GM12891 (cell line): Measurements from ENCODE around the gene FZD7.

ENCODE experiments used
- DNase-seq: peaks from one replicate; pipeline ENCODE4 v3.0.0; 2011; ENCODE audit warnings: low spot score; ENCODE audit not compliant: insufficient read length
- FAIRE-seq: peaks from 2 replicates; lab custom pipeline; 2011; peaks lifted over from hg19 to GRCh38; lab: Jason Lieb, UNC
- PAX5 ChIP-seq: IDR thresholded peaks from 2 replicates; pipeline ENCODE4 v1.6.1; 2011; ENCODE audit warnings: low read length, moderate library complexity, mild to moderate bottlenecking; ENCODE audit not compliant: insufficient read depth, severe bottlenecking
- POLR2A ChIP-seq: IDR thresholded peaks from 2 replicates; pipeline ENCODE4 v1.6.1; 2011; ENCODE audit warnings: low read depth, low read length, control low read depth
- POLR2AphosphoS5 ChIP-seq: IDR thresholded peaks from 2 replicates; pipeline ENCODE4 v1.6.1; 2011; ENCODE audit warnings: low read depth, low read length, control low read depth
- POU2F2 ChIP-seq: IDR thresholded peaks from 2 replicates; pipeline ENCODE4 v1.6.1; 2011; ENCODE audit warnings: low read depth, mild to moderate bottlenecking, control low read depth, low read length, moderate library complexity
- SPI1 ChIP-seq: IDR thresholded peaks from 2 replicates; pipeline ENCODE4 v1.6.1; 2011; ENCODE audit warnings: low read depth, low read length, control low read depth
- TAF1 ChIP-seq: IDR thresholded peaks from 2 replicates; pipeline ENCODE4 v1.6.1; 2011; ENCODE audit warnings: low read depth, low read length, control low read depth

Gene FZD7

GRCh38 chr2:202071107-202071506 is 37.5 kb downstream of the FZD7 start:
- no peak for FAIRE-seq
- no peak for TF ChIP-seq SPI1
- no peak for TF ChIP-seq TAF1
- TF ChIP-seq POLR2AphosphoS5 = no peak
- no peak for TF ChIP-seq PAX5
- TF ChIP-seq POU2F2 = no peak
- TF ChIP-seq POLR2A = no peak
- DNase-seq = no peak

DNA sequence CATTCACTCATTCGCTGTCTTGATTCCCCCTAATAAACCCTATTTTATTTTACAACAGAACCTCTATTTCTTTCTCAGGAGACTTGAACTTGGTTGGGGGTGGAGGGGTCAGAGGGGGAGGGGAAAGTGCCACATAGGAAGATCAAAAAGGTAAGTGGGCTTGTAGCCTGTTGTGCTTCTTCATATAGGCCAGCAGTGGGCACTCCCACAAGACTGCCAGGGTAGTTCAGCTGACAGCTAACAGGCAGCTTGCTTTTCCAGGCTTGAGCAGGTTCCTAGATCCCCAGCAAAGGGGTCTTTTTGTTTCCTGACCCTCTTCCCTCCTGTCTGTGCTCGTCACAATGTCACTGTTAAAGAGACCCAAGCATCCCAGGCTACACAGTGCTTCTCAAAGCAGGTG is 38.6 kb downstream of the FZD7 start:
- TF ChIP-seq SPI1 = no peak
- no peak for TF ChIP-seq PAX5
- TF ChIP-seq TAF1 = no peak
- FAIRE-seq (peak; percentile 13), DNase-seq (no peak)

DNA sequence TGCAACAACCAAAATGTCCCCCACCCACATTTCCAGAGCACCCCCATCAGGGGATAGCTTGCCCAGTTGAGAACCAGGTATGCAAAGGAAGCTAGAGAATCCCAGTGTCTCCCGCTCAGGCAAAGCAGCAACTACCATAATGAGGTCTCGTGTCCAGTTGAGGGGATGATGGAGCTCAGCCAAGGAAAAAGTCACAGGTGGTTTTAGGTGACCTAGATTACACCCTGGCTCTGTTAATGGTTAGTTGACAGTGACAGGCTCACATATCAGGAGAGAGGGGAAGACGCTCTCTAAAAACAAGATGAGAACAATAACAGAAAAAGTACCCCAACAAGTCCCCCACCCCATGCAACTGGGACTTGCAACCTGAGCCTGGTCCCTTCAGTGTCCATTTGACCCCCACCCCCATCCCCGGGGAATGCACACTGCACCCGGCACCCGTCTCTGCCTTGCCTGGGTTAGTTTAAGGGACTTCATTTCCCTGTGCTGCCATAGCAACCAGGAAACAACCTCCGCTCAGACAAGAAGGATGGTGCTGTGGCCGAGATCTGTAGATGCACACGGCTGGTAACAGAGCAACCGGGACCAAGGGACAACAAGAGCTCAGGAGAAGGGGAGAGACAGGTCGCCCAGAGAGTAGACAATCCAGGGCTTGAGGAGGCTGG is 39.2 kb downstream of the FZD7 start, which contains the start of gene KIAA2012:
TSS of gene KIAA2012 (plus strand) at position 519 of the 665 bp plus-strand sequence. CDS start 373 bp downstream, outside the sequence.
- TF ChIP-seq POLR2AphosphoS5 = no peak
- no peak for TF ChIP-seq PAX5
- TF ChIP-seq POU2F2 = no peak
- TF ChIP-seq POLR2A = no peak
- DNase-seq (no peak), FAIRE-seq (no peak)

DNA sequence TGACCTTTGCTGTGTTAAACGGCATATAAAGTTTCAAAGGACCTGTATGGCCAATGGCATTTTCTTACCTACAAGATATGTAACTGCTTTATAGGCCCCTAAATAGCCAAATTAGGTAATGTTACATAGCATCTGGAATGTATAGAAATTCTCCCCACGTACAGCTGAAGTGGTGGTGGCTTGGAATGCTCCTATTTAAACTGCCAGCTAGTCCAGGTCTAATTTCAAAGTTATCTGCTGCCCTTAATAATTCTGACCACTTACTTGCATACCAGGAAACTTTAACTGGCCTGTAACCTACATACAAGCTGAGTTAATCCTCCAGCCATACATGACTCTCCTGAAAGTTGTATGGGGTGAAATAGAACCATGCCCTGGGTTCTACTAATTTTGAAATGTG is 40.7 kb downstream of the FZD7 start:
- FAIRE-seq (no peak), DNase-seq (no peak)
- no peak for TF ChIP-seq SPI1
- TF ChIP-seq POU2F2 = no peak
- no peak for TF ChIP-seq PAX5
- TF ChIP-seq POLR2AphosphoS5 = no peak
- TF ChIP-seq POLR2A = no peak
- TF ChIP-seq TAF1 = no peak

- FAIRE-seq (no peak), DNase-seq (no peak)
- no peak for TF ChIP-seq POLR2AphosphoS5
- no peak for TF ChIP-seq POLR2A
- no peak for TF ChIP-seq SPI1
Observed at GRCh38 chr2:202079310-202079709, 45.7 kb downstream of the FZD7 start.

GRCh38 chr2:202084265-202084664 is 50.6 kb downstream of the FZD7 start:
- DNase-seq (no peak), FAIRE-seq (no peak)
- no peak for TF ChIP-seq TAF1
